ENCODE results near the gene SLC25A51. TPM values are rescaled to one million over a fixed set of nuclear protein-coding genes. Genes with fewer than 3 reads are reported as not detected.

The SLC25A51 gene
- total and polyA plus RNA-seq, 4 donors: 3.8 to 24.4 (median 9.1) TPM

DNA sequence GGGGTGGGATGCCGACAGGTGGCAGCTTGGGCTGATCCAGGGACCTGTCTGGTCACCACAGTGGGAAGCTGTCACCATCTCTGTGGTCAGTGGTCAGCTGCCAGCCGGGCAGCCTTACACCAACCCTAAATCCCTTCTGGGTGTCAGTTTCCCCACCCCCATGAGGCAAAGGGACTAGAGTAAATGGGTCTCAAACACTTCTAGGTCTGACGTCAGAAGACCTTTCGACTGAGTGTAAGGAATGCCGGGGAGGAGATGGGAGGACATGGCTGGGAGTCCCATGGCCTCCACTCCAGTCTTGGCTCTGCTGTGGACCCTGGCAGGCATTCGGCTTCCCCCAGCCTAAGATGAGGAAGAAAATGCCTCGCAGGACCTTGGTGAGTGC, 40.3 kb upstream of the SLC25A51 start:
- H3K36me3 ChIP-seq (ENCODE audit: control insufficient read depth in 4 of 4, insufficient read depth in 3 of 4, low read depth in 1 of 4, low read length in 3 of 4): peaks cover 9 to 62% (median 41%) of the 10 kb centered on the region in 4 donors
- H3K9ac ChIP-seq (ENCODE audit: low read depth in 1 of 2, low read length in 2 of 2): no peak overlapping the region
- H3K9me3 ChIP-seq (ENCODE audit: control insufficient read depth in 4 of 4, low read length in 3 of 4): no peaks in the 10 kb centered on the region
- no peak for DNase-seq (ENCODE audit: low spot score)
- peaks cover 0 to 16% (median 7%) of the 10 kb centered on the region in 4 donors for H3K4me1 ChIP-seq (ENCODE audit: control insufficient read depth in 4 of 4, insufficient read depth in 4 of 4, low read length in 3 of 4)
- no peaks in the 10 kb centered on the region for H3K27me3 ChIP-seq (ENCODE audit: control insufficient read depth in 4 of 4, insufficient read depth in 4 of 4, low read length in 3 of 4)
- H3K27ac ChIP-seq (ENCODE audit: low read depth in 1 of 2, low read length in 2 of 2): no peak overlapping the region
- no peak overlapping the region for H3K4me3 ChIP-seq (ENCODE audit: low read depth in 1 of 3, low read length in 3 of 3)
- TF ChIP-seq EGR1 (IDR thresholded peaks at IDR 0.05; ENCODE audit: low read depth in 2 of 2) (no peak), GABPA (IDR thresholded peaks at IDR 0.05 in 1 of 2, conservative IDR thresholded peaks at IDR 0.05 in 1 of 2) (no peak), JUND (IDR thresholded peaks at IDR 0.05) (no peak), RAD21 (IDR thresholded peaks at IDR 0.05) (no peak), TAF1 (conservative IDR thresholded peaks at IDR 0.05) (no peak)
- 87% methylated on average over 7 of the region's 7 CpGs for WGBS

DNA sequence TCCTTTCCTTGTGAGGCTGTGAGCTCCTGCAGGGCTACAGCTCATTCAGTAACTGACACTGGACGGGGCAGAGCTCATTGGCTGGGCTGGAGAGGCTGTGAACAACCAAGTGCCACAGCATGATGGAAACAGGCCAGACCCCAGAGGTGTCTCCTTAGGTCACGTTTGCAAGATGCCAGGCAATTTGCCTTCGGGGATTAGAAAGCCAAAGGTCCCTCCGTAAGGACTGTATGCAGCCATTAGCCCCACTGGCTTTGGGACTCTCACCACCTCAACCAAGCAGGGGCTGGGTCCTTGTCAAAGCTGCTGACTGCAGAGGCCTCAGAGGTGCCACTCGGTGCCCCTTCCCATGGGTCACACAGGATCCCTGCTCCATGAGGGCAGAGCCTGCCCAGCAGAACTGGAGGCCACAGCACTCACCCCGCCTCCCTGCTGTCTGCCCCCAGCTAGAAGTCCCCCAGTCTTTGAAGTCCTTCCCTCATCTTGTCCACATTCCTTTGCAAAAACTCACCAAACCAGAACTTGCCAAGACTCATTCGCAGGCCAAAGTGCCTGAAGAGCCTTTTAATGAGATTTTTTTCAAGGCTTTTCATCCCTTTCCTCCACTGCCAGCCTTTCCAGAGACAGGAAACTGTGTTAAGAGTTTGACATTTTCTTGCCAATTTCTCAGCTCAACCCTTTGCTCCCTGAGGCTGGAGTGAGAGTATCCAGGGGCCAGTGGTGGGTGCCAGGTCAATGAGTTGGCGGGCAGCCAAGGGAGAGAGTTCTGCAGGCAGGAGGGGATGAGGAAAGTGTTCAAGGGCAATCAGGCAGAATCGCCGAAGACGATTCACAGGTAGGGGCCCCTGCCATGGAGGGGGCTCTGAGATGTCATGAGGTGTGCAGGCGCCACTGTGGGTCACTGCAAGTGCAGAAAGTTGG, 39.7 kb upstream of the SLC25A51 start:
- Histone ChIP-seq H3K4me1 (ENCODE audit: control insufficient read depth in 4 of 4, insufficient read depth in 4 of 4, low read length in 3 of 4) (peaks cover 0 to 16% (median 7%) of the 10 kb centered on the region in 4 donors), H3K27ac (ENCODE audit: low read depth in 1 of 2, low read length in 2 of 2) (no peak overlapping the region), H3K27me3 (ENCODE audit: control insufficient read depth in 4 of 4, insufficient read depth in 4 of 4, low read length in 3 of 4) (no peaks in the 10 kb centered on the region), H3K9me3 (ENCODE audit: control insufficient read depth in 4 of 4, low read length in 3 of 4) (no peaks in the 10 kb centered on the region), H3K36me3 (ENCODE audit: control insufficient read depth in 4 of 4, insufficient read depth in 3 of 4, low read depth in 1 of 4, low read length in 3 of 4) (peaks cover 9 to 59% (median 39%) of the 10 kb centered on the region in 4 donors), H3K4me3 (ENCODE audit: low read depth in 1 of 3, low read length in 3 of 3) (no peak overlapping the region), H3K9ac (ENCODE audit: low read depth in 1 of 2, low read length in 2 of 2) (no peak overlapping the region)
- 77% methylated on average over 12 of the region's 12 CpGs for WGBS
- TF ChIP-seq, protein P1, sequence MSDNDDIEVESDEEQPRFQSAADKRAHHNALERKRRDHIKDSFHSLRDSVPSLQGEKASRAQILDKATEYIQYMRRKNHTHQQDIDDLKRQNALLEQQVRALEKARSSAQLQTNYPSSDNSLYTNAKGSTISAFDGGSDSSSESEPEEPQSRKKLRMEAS (IDR thresholded peaks at IDR 0.05): no peak
- TF ChIP-seq, protein P2, sequence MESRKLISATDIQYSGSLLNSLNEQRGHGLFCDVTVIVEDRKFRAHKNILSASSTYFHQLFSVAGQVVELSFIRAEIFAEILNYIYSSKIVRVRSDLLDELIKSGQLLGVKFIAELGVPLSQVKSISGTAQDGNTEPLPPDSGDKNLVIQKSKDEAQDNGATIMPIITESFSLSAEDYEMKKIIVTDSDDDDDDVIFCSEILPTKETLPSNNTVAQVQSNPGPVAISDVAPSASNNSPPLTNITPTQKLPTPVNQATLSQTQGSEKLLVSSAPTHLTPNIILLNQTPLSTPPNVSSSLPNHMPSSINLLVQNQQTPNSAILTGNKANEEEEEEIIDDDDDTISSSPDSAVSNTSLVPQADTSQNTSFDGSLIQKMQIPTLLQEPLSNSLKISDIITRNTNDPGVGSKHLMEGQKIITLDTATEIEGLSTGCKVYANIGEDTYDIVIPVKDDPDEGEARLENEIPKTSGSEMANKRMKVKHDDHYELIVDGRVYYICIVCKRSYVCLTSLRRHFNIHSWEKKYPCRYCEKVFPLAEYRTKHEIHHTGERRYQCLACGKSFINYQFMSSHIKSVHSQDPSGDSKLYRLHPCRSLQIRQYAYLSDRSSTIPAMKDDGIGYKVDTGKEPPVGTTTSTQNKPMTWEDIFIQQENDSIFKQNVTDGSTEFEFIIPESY (IDR thresholded peaks at IDR 0.05): no peak
- no peak for TF ChIP-seq RAD21 (IDR thresholded peaks at IDR 0.05)
- no peak for TF ChIP-seq SP1 (IDR thresholded peaks at IDR 0.05)
- TF ChIP-seq FOXA2 (IDR thresholded peaks at IDR 0.05): no peak
- no peak for TF ChIP-seq GABPA (IDR thresholded peaks at IDR 0.05 in 1 of 2, conservative IDR thresholded peaks at IDR 0.05 in 1 of 2)
- TF ChIP-seq, protein P3, sequence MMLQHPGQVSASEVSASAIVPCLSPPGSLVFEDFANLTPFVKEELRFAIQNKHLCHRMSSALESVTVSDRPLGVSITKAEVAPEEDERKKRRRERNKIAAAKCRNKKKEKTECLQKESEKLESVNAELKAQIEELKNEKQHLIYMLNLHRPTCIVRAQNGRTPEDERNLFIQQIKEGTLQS (IDR thresholded peaks at IDR 0.05): no peak
- TF ChIP-seq, protein P4, sequence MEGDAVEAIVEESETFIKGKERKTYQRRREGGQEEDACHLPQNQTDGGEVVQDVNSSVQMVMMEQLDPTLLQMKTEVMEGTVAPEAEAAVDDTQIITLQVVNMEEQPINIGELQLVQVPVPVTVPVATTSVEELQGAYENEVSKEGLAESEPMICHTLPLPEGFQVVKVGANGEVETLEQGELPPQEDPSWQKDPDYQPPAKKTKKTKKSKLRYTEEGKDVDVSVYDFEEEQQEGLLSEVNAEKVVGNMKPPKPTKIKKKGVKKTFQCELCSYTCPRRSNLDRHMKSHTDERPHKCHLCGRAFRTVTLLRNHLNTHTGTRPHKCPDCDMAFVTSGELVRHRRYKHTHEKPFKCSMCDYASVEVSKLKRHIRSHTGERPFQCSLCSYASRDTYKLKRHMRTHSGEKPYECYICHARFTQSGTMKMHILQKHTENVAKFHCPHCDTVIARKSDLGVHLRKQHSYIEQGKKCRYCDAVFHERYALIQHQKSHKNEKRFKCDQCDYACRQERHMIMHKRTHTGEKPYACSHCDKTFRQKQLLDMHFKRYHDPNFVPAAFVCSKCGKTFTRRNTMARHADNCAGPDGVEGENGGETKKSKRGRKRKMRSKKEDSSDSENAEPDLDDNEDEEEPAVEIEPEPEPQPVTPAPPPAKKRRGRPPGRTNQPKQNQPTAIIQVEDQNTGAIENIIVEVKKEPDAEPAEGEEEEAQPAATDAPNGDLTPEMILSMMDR (IDR thresholded peaks at IDR 0.05; ENCODE audit: low read depth, low read length, missing input control): no peak
- TF ChIP-seq YY1 (IDR thresholded peaks at IDR 0.05): no peak
- no peak for TF ChIP-seq RXRA (IDR thresholded peaks at IDR 0.05)
- TF ChIP-seq TAF1 (conservative IDR thresholded peaks at IDR 0.05): no peak
- TF ChIP-seq FOXA1 (IDR thresholded peaks at IDR 0.05): no peak
- no peak for TF ChIP-seq NR2F2 (IDR thresholded peaks at IDR 0.05)
- TF ChIP-seq, protein P5, sequence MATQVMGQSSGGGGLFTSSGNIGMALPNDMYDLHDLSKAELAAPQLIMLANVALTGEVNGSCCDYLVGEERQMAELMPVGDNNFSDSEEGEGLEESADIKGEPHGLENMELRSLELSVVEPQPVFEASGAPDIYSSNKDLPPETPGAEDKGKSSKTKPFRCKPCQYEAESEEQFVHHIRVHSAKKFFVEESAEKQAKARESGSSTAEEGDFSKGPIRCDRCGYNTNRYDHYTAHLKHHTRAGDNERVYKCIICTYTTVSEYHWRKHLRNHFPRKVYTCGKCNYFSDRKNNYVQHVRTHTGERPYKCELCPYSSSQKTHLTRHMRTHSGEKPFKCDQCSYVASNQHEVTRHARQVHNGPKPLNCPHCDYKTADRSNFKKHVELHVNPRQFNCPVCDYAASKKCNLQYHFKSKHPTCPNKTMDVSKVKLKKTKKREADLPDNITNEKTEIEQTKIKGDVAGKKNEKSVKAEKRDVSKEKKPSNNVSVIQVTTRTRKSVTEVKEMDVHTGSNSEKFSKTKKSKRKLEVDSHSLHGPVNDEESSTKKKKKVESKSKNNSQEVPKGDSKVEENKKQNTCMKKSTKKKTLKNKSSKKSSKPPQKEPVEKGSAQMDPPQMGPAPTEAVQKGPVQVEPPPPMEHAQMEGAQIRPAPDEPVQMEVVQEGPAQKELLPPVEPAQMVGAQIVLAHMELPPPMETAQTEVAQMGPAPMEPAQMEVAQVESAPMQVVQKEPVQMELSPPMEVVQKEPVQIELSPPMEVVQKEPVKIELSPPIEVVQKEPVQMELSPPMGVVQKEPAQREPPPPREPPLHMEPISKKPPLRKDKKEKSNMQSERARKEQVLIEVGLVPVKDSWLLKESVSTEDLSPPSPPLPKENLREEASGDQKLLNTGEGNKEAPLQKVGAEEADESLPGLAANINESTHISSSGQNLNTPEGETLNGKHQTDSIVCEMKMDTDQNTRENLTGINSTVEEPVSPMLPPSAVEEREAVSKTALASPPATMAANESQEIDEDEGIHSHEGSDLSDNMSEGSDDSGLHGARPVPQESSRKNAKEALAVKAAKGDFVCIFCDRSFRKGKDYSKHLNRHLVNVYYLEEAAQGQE (IDR thresholded peaks at IDR 0.05): no peak
- no peak for TF ChIP-seq EGR1 (IDR thresholded peaks at IDR 0.05; ENCODE audit: low read depth in 2 of 2)
- TF ChIP-seq HNF4G (IDR thresholded peaks at IDR 0.05): no peak
- no peak for TF ChIP-seq JUND (IDR thresholded peaks at IDR 0.05)
- DNase-seq (ENCODE audit: low spot score): no peak
